ENCODE data around the gene RALGAPA2.

RALGAPA2 gene

GRCh38 chr20:20720158-20720557, 7.7 kb upstream of the RALGAPA2 start:
- Histone ChIP-seq H3K27me3 (ENCODE audit: control insufficient read depth, insufficient read depth, low read length) (peaks cover 4% of the 10 kb centered on the region), H3K36me3 (ENCODE audit: insufficient read depth, low read length) (no peaks in the 10 kb centered on the region), H3K9me3 (replicated peaks; ENCODE audit: low read length) (no peaks in the 10 kb centered on the region), H3K4me2 (ENCODE audit: low read length) (no peak overlapping the region), H3K4me1 (ENCODE audit: control insufficient read depth, insufficient read depth, low read length) (no peaks in the 10 kb centered on the region), H3K9ac (ENCODE audit: low read depth, low read length) (no peak overlapping the region), H3K4me3 (ENCODE audit: low read length) (no peak overlapping the region)

- Histone ChIP-seq H3K4me3 (ENCODE audit: low read length) (no peak overlapping the region), H3K9me3 (replicated peaks; ENCODE audit: low read length) (no peaks in the 10 kb centered on the region), H3K4me2 (ENCODE audit: low read length) (no peak overlapping the region), H3K36me3 (ENCODE audit: insufficient read depth, low read length) (no peaks in the 10 kb centered on the region), H3K4me1 (ENCODE audit: control insufficient read depth, insufficient read depth, low read length) (no peaks in the 10 kb centered on the region), H3K27me3 (ENCODE audit: control insufficient read depth, insufficient read depth, low read length) (no peaks in the 10 kb centered on the region), H3K9ac (ENCODE audit: low read depth, low read length) (no peak overlapping the region)
Measured at GRCh38 chr20:20719411-20719810, 7.0 kb upstream of the RALGAPA2 start.

- Histone ChIP-seq H3K9ac (ENCODE audit: low read depth, low read length) (peak overlapping the region; percentile 72), H3K27me3 (ENCODE audit: control insufficient read depth, insufficient read depth, low read length) (no peaks in the 10 kb centered on the region), H3K4me2 (ENCODE audit: low read length) (peak overlapping the region; percentile 97), H3K9me3 (replicated peaks; ENCODE audit: low read length) (no peaks in the 10 kb centered on the region), H3K36me3 (ENCODE audit: insufficient read depth, low read length) (no peaks in the 10 kb centered on the region), H3K4me3 (ENCODE audit: low read length) (peak overlapping the region; percentile 98), H3K4me1 (ENCODE audit: control insufficient read depth, insufficient read depth, low read length) (peaks cover 14% of the 10 kb centered on the region)
Measured at GRCh38 chr20:20713244-20713765, 861 bp upstream of the RALGAPA2 start.

- Histone ChIP-seq H3K4me2 (ENCODE audit: low read length) (peak overlapping the region; percentile 89), H3K36me3 (ENCODE audit: insufficient read depth, low read length) (no peaks in the 10 kb centered on the region), H3K4me1 (ENCODE audit: control insufficient read depth, insufficient read depth, low read length) (peaks cover 14% of the 10 kb centered on the region), H3K4me3 (ENCODE audit: low read length) (peak overlapping the region; percentile 98), H3K27me3 (ENCODE audit: control insufficient read depth, insufficient read depth, low read length) (no peaks in the 10 kb centered on the region), H3K9ac (ENCODE audit: low read depth, low read length) (peak overlapping the region; percentile 72), H3K9me3 (replicated peaks; ENCODE audit: low read length) (no peaks in the 10 kb centered on the region)
Measured at GRCh38 chr20:20712004-20712473, 405 bp downstream of the RALGAPA2 start.

GRCh38 chr20:20711413-20711812, 1.0 kb downstream of the RALGAPA2 start:
- peaks cover 14% of the 10 kb centered on the region for H3K4me1 ChIP-seq (ENCODE audit: control insufficient read depth, insufficient read depth, low read length)
- H3K27me3 ChIP-seq (ENCODE audit: control insufficient read depth, insufficient read depth, low read length), result no peaks in the 10 kb centered on the region
- peak overlapping the region; percentile 72 for H3K9ac ChIP-seq (ENCODE audit: low read depth, low read length)

GRCh38 chr20:20710443-20711315, 1.8 kb downstream of the RALGAPA2 start:
- Histone ChIP-seq H3K27me3 (ENCODE audit: control insufficient read depth, insufficient read depth, low read length) (no peaks in the 10 kb centered on the region), H3K9ac (ENCODE audit: low read depth, low read length) (no peak overlapping the region), H3K36me3 (ENCODE audit: insufficient read depth, low read length) (no peaks in the 10 kb centered on the region), H3K4me2 (ENCODE audit: low read length) (no peak overlapping the region), H3K4me3 (ENCODE audit: low read length) (no peak overlapping the region), H3K9me3 (replicated peaks; ENCODE audit: low read length) (no peaks in the 10 kb centered on the region), H3K4me1 (ENCODE audit: control insufficient read depth, insufficient read depth, low read length) (peaks cover 14% of the 10 kb centered on the region)

More at GRCh38 chr20:20711413-20711812, 1.0 kb downstream of the RALGAPA2 start:
- H3K9me3 ChIP-seq (replicated peaks; ENCODE audit: low read length), result no peaks in the 10 kb centered on the region
- peak overlapping the region; percentile 89 for H3K4me2 ChIP-seq (ENCODE audit: low read length)
- no peaks in the 10 kb centered on the region for H3K36me3 ChIP-seq (ENCODE audit: insufficient read depth, low read length)
- peak overlapping the region; percentile 98 for H3K4me3 ChIP-seq (ENCODE audit: low read length)

GRCh38 chr20:20709887-20710286, 2.6 kb downstream of the RALGAPA2 start:
- H3K9me3 ChIP-seq (replicated peaks; ENCODE audit: low read length), result no peaks in the 10 kb centered on the region
- H3K4me2 ChIP-seq (ENCODE audit: low read length), result no peak overlapping the region
- no peak overlapping the region for H3K4me3 ChIP-seq (ENCODE audit: low read length)
- peaks cover 14% of the 10 kb centered on the region for H3K4me1 ChIP-seq (ENCODE audit: control insufficient read depth, insufficient read depth, low read length)
- H3K9ac ChIP-seq (ENCODE audit: low read depth, low read length), result no peak overlapping the region
- H3K36me3 ChIP-seq (ENCODE audit: insufficient read depth, low read length), result no peaks in the 10 kb centered on the region
- no peaks in the 10 kb centered on the region for H3K27me3 ChIP-seq (ENCODE audit: control insufficient read depth, insufficient read depth, low read length)

GRCh38 chr20:20706285-20706684, 6.2 kb downstream of the RALGAPA2 start:
- H3K4me3 ChIP-seq (ENCODE audit: low read length), result no peak overlapping the region
- H3K9ac ChIP-seq (ENCODE audit: low read depth, low read length), result no peak overlapping the region
- no peaks in the 10 kb centered on the region for H3K9me3 ChIP-seq (replicated peaks; ENCODE audit: low read length)
- no peaks in the 10 kb centered on the region for H3K36me3 ChIP-seq (ENCODE audit: insufficient read depth, low read length)
- peaks cover 3% of the 10 kb centered on the region for H3K27me3 ChIP-seq (ENCODE audit: control insufficient read depth, insufficient read depth, low read length)
- H3K4me2 ChIP-seq (ENCODE audit: low read length), result no peak overlapping the region
- peaks cover under 1% of the 10 kb centered on the region for H3K4me1 ChIP-seq (ENCODE audit: control insufficient read depth, insufficient read depth, low read length)

- H3K4me2 ChIP-seq (ENCODE audit: low read length), result no peak overlapping the region
- no peak overlapping the region for H3K4me3 ChIP-seq (ENCODE audit: low read length)
- no peak overlapping the region for H3K9ac ChIP-seq (ENCODE audit: low read depth, low read length)
Measured at GRCh38 chr20:20702330-20703245, 9.9 kb downstream of the RALGAPA2 start.

GRCh38 chr20:20699917-20700316, 12.5 kb downstream of the RALGAPA2 start:
- Histone ChIP-seq H3K4me3 (ENCODE audit: low read length) (no peak overlapping the region), H3K36me3 (ENCODE audit: insufficient read depth, low read length) (no peaks in the 10 kb centered on the region), H3K9ac (ENCODE audit: low read depth, low read length) (no peak overlapping the region), H3K4me1 (ENCODE audit: control insufficient read depth, insufficient read depth, low read length) (peaks cover 4% of the 10 kb centered on the region), H3K27me3 (ENCODE audit: control insufficient read depth, insufficient read depth, low read length) (peaks cover 3% of the 10 kb centered on the region), H3K4me2 (ENCODE audit: low read length) (no peak overlapping the region), H3K9me3 (replicated peaks; ENCODE audit: low read length) (no peaks in the 10 kb centered on the region)

More at GRCh38 chr20:20702330-20703245, 9.9 kb downstream of the RALGAPA2 start:
- peaks cover 3% of the 10 kb centered on the region for H3K27me3 ChIP-seq (ENCODE audit: control insufficient read depth, insufficient read depth, low read length)
- no peaks in the 10 kb centered on the region for H3K36me3 ChIP-seq (ENCODE audit: insufficient read depth, low read length)
- H3K4me1 ChIP-seq (ENCODE audit: control insufficient read depth, insufficient read depth, low read length), result peaks cover 4% of the 10 kb centered on the region
- no peaks in the 10 kb centered on the region for H3K9me3 ChIP-seq (replicated peaks; ENCODE audit: low read length)

GRCh38 chr20:20699144-20699543, 13.3 kb downstream of the RALGAPA2 start:
- no peak overlapping the region for H3K4me2 ChIP-seq (ENCODE audit: low read length)
- H3K9me3 ChIP-seq (replicated peaks; ENCODE audit: low read length), result no peaks in the 10 kb centered on the region
- no peak overlapping the region for H3K4me3 ChIP-seq (ENCODE audit: low read length)
- H3K36me3 ChIP-seq (ENCODE audit: insufficient read depth, low read length), result no peaks in the 10 kb centered on the region
- no peak overlapping the region for H3K9ac ChIP-seq (ENCODE audit: low read depth, low read length)
- peaks cover 3% of the 10 kb centered on the region for H3K27me3 ChIP-seq (ENCODE audit: control insufficient read depth, insufficient read depth, low read length)
- H3K4me1 ChIP-seq (ENCODE audit: control insufficient read depth, insufficient read depth, low read length), result peaks cover 4% of the 10 kb centered on the region
